Measurements from ENCODE around the gene SKAP1.

Gene SKAP1

DNA sequence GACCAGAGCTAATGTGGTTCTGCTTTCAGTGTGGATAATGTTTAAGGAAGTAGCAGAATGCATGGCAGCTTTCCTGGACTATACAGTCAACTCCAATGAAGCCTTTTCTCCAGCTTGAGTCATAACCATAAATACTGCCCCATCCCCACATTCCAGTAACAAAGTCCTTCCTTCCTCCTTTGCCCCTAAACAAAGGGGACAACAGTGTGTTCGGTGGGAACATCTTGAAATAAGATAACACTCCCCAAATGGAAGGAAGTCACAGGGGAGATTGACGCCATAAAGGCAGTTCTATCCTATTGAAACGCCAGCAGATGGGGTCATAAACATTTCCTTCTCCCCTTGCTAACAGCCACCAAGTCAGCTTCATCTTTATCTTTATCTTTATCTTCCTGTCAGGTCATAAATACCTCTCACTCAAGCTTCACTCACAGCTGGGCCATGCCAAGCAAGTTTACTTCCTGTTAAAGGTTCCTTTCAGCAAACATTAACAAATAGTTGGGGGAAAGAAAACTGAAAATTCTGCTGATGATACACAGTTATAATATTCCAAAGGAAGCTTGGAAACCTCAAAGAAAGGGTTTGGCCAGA, 185.8 kb downstream of the SKAP1 start:
- Histone ChIP-seq H4K20me1 (no peaks in the 10 kb centered on the region), H3K4me1 (peaks cover 35 to 59% (median 40%) of the 10 kb centered on the region in 10 experiments), H3K4me2 (peak overlapping the region; percentile 33 to 80 (median 55)), H3K4me3 (no peak overlapping the region), H3K27me3 (0 out of 22 replicates have a peak, but pooled peaks cover 0 to 3% (median 0%) of the 10 kb centered on the region in 11 experiments), H3K27ac (peak overlapping the region in 5 of 11 experiments; percentile 14 to 69 (median 41); a peak in 7 of 22 replicates), H3K36me3 (no peaks in the 10 kb centered on the region), H3K9me3 (replicated peaks in 1 of 11) (no peaks in the 10 kb centered on the region), H3K9ac (no peak overlapping the region; a peak in 1 of 22 replicates)
- no peak for TF ChIP-seq Cebpa-rat (IDR thresholded peaks at IDR 0.05)

DNA sequence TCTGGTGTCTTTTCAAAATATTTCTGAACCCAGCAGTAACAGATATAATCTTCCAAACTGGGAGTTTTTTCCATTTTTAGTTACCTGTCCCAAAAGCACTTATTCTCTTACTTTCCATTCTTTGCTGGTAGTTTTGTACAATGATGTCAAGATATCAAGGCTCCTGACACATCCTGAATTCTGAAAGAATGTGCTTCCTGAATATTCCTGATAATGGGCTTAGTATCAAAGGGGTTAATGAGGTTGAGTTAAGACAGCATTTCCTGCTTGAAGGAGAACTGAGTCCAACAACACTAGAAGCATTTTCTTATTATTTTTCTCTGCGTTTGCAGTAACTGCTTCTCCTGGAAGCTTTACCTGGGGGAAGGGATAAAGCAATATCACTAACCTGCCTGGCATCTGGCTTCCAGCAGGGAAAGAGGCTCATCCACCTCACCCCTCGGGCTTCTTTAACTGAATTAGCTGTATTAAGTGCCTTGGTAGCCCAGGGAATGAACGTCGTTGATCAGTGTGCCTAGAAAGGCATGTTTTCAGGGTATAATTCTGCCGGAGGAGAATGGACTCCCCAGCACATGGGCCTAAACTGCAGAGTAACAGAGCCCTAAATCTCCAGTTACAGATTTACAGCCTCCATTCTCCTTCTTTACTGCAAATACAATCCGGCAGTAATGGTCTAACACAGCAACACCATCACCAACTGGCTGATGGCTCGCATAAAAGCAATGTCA, 188.1 kb downstream of the SKAP1 start:
- Histone ChIP-seq H3K4me2 (peak overlapping the region; percentile 5 to 80 (median 72); a peak in 15 of 22 replicates), H3K27ac (no peak overlapping the region; a peak in 1 of 22 replicates), H3K4me1 (peaks cover 35 to 60% (median 40%) of the 10 kb centered on the region in 10 experiments)

DNA sequence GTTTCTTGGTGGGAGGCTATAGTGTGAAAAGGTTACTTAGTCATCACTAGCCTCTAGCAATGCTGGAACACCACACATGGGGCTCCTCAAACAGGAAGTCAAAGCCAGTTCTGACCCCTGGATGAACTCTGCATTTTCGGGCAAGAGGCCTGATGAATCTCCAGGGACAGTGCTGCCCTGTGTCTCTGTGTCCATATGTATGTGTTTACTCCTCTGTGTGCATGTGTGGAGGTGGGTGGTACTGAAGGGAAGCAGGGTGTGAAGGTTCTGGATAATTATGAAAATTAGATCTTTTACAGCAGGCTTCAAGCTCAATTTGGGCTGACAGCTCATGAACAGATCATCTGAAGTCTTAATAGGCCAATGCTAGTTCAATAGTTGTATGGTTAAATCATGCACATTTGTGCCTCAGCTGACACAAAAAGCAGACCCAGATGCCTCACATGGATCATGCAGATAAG, 188.9 kb downstream of the SKAP1 start:
- Histone ChIP-seq H3K27ac (peak overlapping the region in 2 of 11 experiments; percentile 15 to 43; a peak in 3 of 22 replicates), H3K4me3 (no peak overlapping the region), H3K27me3 (no peaks in the 10 kb centered on the region), H3K9ac (no peak overlapping the region), H3K36me3 (no peaks in the 10 kb centered on the region), H4K20me1 (no peaks in the 10 kb centered on the region), H3K9me3 (replicated peaks in 1 of 11) (no peaks in the 10 kb centered on the region), H3K4me1 (peaks cover 35 to 63% (median 40%) of the 10 kb centered on the region in 10 experiments), H3K4me2 (peak overlapping the region; percentile 55 to 80 (median 72))
- TF ChIP-seq Cebpa-rat (IDR thresholded peaks at IDR 0.05) = no peak

More for the DNA sequence above, 188.1 kb downstream of the SKAP1 start:
- Histone ChIP-seq H3K9me3 (replicated peaks in 1 of 11) (no peaks in the 10 kb centered on the region), H3K36me3 (no peaks in the 10 kb centered on the region), H3K4me3 (no peak overlapping the region), H3K9ac (no peak overlapping the region), H3K27me3 (no peaks in the 10 kb centered on the region), H4K20me1 (no peaks in the 10 kb centered on the region)
- no peak for TF ChIP-seq Cebpa-rat (IDR thresholded peaks at IDR 0.05)

DNA sequence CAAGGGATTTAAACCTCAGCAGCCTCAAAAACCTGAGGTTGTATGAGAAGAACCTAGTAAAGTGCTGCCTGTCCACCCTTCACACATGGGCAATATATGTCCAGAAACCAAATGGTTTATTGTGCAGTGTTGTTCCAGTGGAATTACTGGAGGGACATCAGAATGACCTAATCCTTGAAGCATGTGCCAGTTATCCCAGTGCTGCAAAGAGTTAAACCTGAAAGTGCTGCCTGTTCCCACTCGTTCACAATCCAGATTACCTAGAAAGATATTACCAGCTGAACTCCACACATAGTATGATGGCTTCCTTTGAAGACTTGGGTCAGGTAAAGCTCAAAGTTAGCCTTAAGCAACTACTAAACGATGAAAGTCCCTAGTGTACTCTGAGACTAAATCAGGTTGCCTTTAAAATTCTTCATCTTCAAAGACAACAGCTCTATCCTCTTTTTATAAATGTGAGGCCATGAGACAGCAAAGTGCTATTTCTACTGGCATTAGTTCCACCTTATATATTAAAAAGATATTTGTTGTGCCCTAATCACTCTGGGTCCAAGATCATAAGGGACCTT, 189.4 kb downstream of the SKAP1 start:
- H3K9ac ChIP-seq = no peak overlapping the region

DNA sequence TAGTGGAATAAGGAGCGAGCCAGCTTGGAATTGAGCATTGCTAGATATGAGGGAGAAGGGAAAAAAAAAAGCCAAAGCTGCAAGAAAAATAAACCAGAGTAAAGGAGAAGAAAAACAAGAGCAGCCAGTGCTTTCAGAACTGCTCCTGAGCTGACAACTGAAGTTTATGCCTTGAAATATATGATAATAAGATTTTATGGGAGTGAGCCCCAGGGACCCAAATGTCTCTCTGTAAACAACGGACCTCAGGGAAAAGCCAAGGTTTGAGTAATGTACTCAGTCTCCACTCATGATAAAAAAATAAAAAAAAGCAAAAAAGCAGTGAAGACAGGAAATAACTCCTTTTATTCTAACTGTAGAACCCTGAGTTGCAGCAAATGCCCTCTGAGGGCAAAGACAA, 189.9 kb downstream of the SKAP1 start:
- TF ChIP-seq Cebpa-rat (IDR thresholded peaks at IDR 0.05) = no peak
- H4K20me1 ChIP-seq = no peaks in the 10 kb centered on the region
- no peak overlapping the region for H3K9ac ChIP-seq
- no peak overlapping the region for H3K4me3 ChIP-seq
- no peaks in the 10 kb centered on the region for H3K36me3 ChIP-seq
- H3K9me3 ChIP-seq (replicated peaks in 1 of 11) = no peaks in the 10 kb centered on the region
- H3K4me2 ChIP-seq = peak overlapping the region; percentile 55 to 80 (median 72)
- peaks cover 35 to 61% (median 40%) of the 10 kb centered on the region in 10 experiments for H3K4me1 ChIP-seq
- no peak overlapping the region for H3K27ac ChIP-seq
- no peaks in the 10 kb centered on the region for H3K27me3 ChIP-seq

More for the DNA sequence above, 189.4 kb downstream of the SKAP1 start:
- Histone ChIP-seq H3K4me2 (peak overlapping the region; percentile 55 to 80 (median 72)), H3K9me3 (replicated peaks in 1 of 11) (no peaks in the 10 kb centered on the region), H3K27me3 (no peaks in the 10 kb centered on the region), H3K36me3 (no peaks in the 10 kb centered on the region), H3K4me3 (no peak overlapping the region), H3K4me1 (peaks cover 35 to 63% (median 40%) of the 10 kb centered on the region in 10 experiments), H4K20me1 (no peaks in the 10 kb centered on the region), H3K27ac (no peak overlapping the region)
- TF ChIP-seq Cebpa-rat (IDR thresholded peaks at IDR 0.05) = no peak

DNA sequence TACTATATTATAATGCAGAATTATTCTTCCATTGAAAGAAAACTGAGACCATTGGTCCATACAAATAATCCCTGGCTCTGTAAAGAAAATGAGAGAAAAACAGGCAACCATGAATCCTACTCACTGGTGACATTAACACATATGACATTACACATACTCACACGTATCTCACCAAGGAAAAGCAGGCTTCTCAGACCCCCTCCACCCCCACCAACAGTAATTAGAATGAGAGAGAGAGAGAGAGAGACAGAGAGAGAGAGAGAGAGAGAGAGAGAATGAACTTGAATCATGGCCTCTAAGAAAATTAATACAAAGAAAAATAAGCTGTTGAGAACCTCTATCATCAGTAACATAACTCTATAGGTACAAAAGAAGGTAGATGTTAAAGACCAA, 190.4 kb downstream of the SKAP1 start:
- Histone ChIP-seq H3K36me3 (no peaks in the 10 kb centered on the region), H3K27ac (no peak overlapping the region), H3K27me3 (no peaks in the 10 kb centered on the region), H3K4me1 (peaks cover 31 to 55% (median 36%) of the 10 kb centered on the region in 10 experiments), H3K4me3 (no peak overlapping the region), H3K9ac (no peak overlapping the region), H4K20me1 (no peaks in the 10 kb centered on the region), H3K9me3 (replicated peaks in 1 of 11) (no peaks in the 10 kb centered on the region), H3K4me2 (peak overlapping the region in 2 of 11 experiments; percentile 77; a peak in 5 of 22 replicates)
- no peak for TF ChIP-seq Cebpa-rat (IDR thresholded peaks at IDR 0.05)

DNA sequence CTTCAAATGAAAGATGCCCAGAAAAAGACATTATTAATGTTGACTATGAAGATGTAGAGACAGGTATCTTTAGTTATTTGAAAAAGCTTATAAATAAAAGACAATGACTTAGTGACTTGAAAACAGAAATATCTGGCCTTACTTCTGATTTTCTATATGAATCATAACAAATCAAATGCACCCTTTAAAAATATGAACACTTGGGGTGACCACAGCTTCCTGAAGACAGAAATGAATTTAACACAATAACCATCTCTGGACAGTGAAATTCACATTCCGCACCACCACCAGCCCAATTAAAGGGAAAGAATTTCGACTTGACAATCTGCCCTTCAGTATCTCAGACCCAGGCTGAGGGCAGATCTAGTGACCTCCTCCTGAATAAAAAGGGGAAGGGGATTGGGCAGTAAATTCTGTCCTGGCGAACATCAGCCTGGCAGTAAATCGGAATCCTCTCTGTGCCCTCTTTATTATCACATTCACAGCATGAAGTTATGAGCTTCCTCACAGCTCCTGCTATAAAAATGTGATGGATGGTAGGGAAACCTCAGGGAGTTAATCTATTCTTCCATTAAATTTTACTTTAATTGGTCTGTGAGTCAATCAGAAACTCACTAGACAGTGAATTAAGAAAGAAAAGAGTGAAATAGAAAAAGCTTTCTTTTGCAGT, 190.9 kb downstream of the SKAP1 start:
- Histone ChIP-seq H3K4me1 (peaks cover 26 to 50% (median 31%) of the 10 kb centered on the region in 10 experiments), H3K4me2 (no peak overlapping the region), H3K27ac (no peak overlapping the region), H4K20me1 (no peaks in the 10 kb centered on the region), H3K9ac (no peak overlapping the region), H3K27me3 (no peaks in the 10 kb centered on the region), H3K9me3 (replicated peaks in 1 of 11) (no peaks in the 10 kb centered on the region), H3K4me3 (no peak overlapping the region), H3K36me3 (no peaks in the 10 kb centered on the region)
- no peak for TF ChIP-seq Cebpa-rat (IDR thresholded peaks at IDR 0.05)

DNA sequence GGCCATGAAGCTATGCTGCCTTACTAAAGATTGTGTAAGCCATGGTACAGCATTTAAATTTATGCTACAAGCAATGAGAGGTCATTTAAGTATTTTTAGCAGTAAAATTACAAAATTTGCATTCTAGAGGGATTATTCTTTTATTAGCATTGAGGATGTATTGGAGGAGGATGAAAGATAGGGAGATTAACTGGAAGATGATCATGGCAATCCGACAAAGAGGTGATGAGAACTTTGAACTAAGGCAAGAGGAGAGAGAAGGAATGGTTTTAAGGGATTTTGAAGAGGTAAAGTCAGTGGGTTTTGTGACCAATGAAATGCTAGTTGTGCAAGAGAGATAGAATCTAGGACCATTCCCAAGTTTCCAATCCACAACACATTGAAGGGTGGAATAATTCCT, 192.6 kb downstream of the SKAP1 start:
- H3K9me3 ChIP-seq (replicated peaks in 1 of 11) = no peaks in the 10 kb centered on the region
- no peaks in the 10 kb centered on the region for H3K27me3 ChIP-seq
- no peak overlapping the region for H3K27ac ChIP-seq
- no peak for TF ChIP-seq Cebpa-rat (IDR thresholded peaks at IDR 0.05)
- no peak overlapping the region for H3K9ac ChIP-seq
- no peak overlapping the region for H3K4me3 ChIP-seq
- peaks cover 18 to 34% (median 23%) of the 10 kb centered on the region in 10 experiments for H3K4me1 ChIP-seq
- no peaks in the 10 kb centered on the region for H4K20me1 ChIP-seq
- H3K36me3 ChIP-seq = no peaks in the 10 kb centered on the region
- H3K4me2 ChIP-seq = no peak overlapping the region

DNA sequence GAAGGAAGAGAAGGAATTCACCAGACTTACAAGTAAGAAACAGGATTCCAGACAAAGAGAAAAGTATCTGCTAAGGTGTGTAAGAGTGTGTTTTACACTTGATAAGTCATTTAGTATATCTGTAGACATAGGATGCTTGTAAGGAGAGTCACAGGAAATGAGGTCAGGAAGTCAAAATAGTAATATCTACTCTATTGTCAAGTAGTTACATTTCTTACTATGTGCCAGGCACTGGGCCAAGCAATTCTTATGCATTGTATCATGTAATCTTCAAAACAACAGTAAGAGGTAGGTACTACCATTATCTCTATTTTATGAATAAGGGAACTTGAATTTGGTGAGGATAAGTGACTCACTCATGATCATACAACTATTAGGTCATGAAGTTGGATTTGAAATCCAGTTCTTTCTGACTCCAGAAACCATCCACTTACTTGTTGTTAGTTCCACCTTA, 193.3 kb downstream of the SKAP1 start:
- no peak overlapping the region for H3K27ac ChIP-seq
- no peak overlapping the region for H3K4me2 ChIP-seq
- H3K4me1 ChIP-seq = peaks cover 18 to 26% (median 19%) of the 10 kb centered on the region in 10 experiments

More for the DNA sequence above, 193.3 kb downstream of the SKAP1 start:
- H3K9me3 ChIP-seq (replicated peaks in 1 of 11) = no peaks in the 10 kb centered on the region
- H4K20me1 ChIP-seq = no peaks in the 10 kb centered on the region
- no peak overlapping the region for H3K4me3 ChIP-seq
- H3K9ac ChIP-seq = no peak overlapping the region
- no peaks in the 10 kb centered on the region for H3K36me3 ChIP-seq
- no peaks in the 10 kb centered on the region for H3K27me3 ChIP-seq
- no peak for TF ChIP-seq Cebpa-rat (IDR thresholded peaks at IDR 0.05)

Data from BLaER1 treated with 17β-estradiol and CSF1 and Interleukin-3, amounts not matched to agents 10 nM and 100 nM (cell line).